Motor neuron (in vitro differentiated cells): ENCODE data around the gene REP15. TPM values are rescaled to one million over a fixed set of nuclear protein-coding genes. Genes with fewer than 3 reads are reported as not detected.
"Not testable (repeated sequence)": the region's sequence is repeated elsewhere in the genome, so short reads cannot be mapped to it uniquely, and the experiment has no call there.

ENCODE experiments used
- ATAC-seq, 8 experiments: fragments of 200-7000 bp; cut with Tn5 transposase; replicated peaks in 6 of 8; 2 replicates each; pipeline ENCODE4 v1.8.0; 2021; ENCODE audit warnings: mild to moderate bottlenecking in 8 of 8, moderate library complexity in 8 of 8
- H3K27ac ChIP-seq, 2 donors: fragments of 250-450 bp; sonication (Bioruptor Pico); 2 replicates each; pipeline ENCODE4 v1.9.0; 2021; ENCODE audit warnings: antibody characterized with exemption in 2 of 2, mild to moderate bottlenecking in 2 of 2, moderate library complexity in 1 of 2
- H3K4me1 ChIP-seq, 2 donors: fragments of 250-450 bp; sonication (Bioruptor Pico); replicated peaks in 1 of 2; 2 replicates each; pipeline ENCODE4 v1.6.1; 2021; ENCODE audit warnings: antibody characterized with exemption in 2 of 2, mild to moderate bottlenecking in 2 of 2, moderate library complexity in 1 of 2
- H3K4me3 ChIP-seq, 5 donors: fragments of 250-450 bp; sonication (Bioruptor Pico); 2 replicates each; pipeline ENCODE4 v1.9.0; 2021; ENCODE audit warnings: antibody characterized with exemption in 5 of 5, mild to moderate bottlenecking in 5 of 5, moderate library complexity in 4 of 5
- WGBS, 10 experiments: fragments of 450-650 bp; shearing (Covaris generic); methylation state at CpG; one replicate each; pipeline ENCODE4 v1.0.0; 2022; 5-methylcytosine and 5-hydroxymethylcytosine counted together
- in situ Hi-C, 9 experiments: fragments of 400-800 bp; cut with MboI; loops; one replicate each; pipeline ENCODE4 v1.15.0; 2021; ENCODE audit warnings: low sequenced_read_pairs in 9 of 9, low pct_unique_long_range_greater_than_20kb in 2 of 9; ENCODE audit not compliant: unreplicated experiment in 9 of 9
- total RNA-seq, 8 experiments: library from RNA; unstranded; fragments of 300-600 nt; gene quantifications; 2 replicates each; pipeline versions ENCODE4 v1.2.3 to v1.2.4, GENCODE V29; 2022

REP15 gene
- 1 to 10 TPM in 3 of 8 experiments, under 1 TPM in 5; 0.27 to 5.7 (median 0.96) TPM for total RNA-seq

- WGBS, 10 experiments = 0 to 100% (median 90%) methylated on average over 1 to 5 of the region's 5 CpGs; no CpG with 5 or more reads in 2 of the 10 experiments
- peak in 1 of 8 experiments; percentile 45 for ATAC-seq
- in situ Hi-C loops = no loop called here
- no peak within 1 kb of the TSS for H3K4me3 ChIP-seq
- H3K4me1 ChIP-seq = no peaks in the 10 kb centered on the region
- no peak within 1 kb of the TSS for H3K27ac ChIP-seq
Observed at GRCh38 chr12:27696293-27696652, at the start of gene REP15. REP15 (plus strand) TSS chr12:27696447; CDS start chr12:27696563, 116 bp downstream.

GRCh38 chr12:27650011-27650410, 46.2 kb upstream of the REP15 start:
- WGBS, 10 experiments = 100% methylated on average over 1 of the region's 1 CpG; no CpG with 5 or more reads in 1 of the 10 experiments
- in situ Hi-C loops = loop anchor here in 2 of 9 experiments (25.0 kb wide), 1 partner anchor 213 kb away; the partner anchor contains the start of gene SMCO2 (in 2 of the 2)
- Histone ChIP-seq H3K4me1 (no peaks in the 10 kb centered on the region), H3K4me3 (no peak overlapping the region), H3K27ac (no peak overlapping the region)
- no peak for ATAC-seq

- no peak for ATAC-seq
- in situ Hi-C loops = loop anchor here in 2 of 9 experiments (25.0 kb wide), 1 partner anchor 214 kb away; the partner anchor contains the start of gene SMCO2 (in 2 of the 2)
- 33 to 83% (median 56%) methylated on average over 1 of the region's 1 CpG; no CpG with 5 or more reads in 6 of the 10 experiments for WGBS, 10 experiments
Observed at GRCh38 chr12:27651201-27651600, 45.0 kb upstream of the REP15 start.

GRCh38 chr12:27652174-27652763, 44.0 kb upstream of the REP15 start:
- Histone ChIP-seq H3K4me1 (no peaks in the 10 kb centered on the region), H3K4me3 (no peak overlapping the region), H3K27ac (no peak overlapping the region)
- WGBS, 10 experiments = 0 to 90% (median 57%) methylated on average over 1 of the region's 1 CpG
- peak in 7 of 8 experiments; percentile 43 to 87 (median 70) for ATAC-seq
- in situ Hi-C loops = loop anchor here in 2 of 9 experiments (25.0 kb wide), 1 partner anchor 215 kb away; the partner anchor contains the start of gene SMCO2 (in 2 of the 2)

More at GRCh38 chr12:27651201-27651600, 45.0 kb upstream of the REP15 start:
- no peaks in the 10 kb centered on the region for H3K4me1 ChIP-seq
- no peak overlapping the region for H3K4me3 ChIP-seq
- H3K27ac ChIP-seq = no peak overlapping the region

GRCh38 chr12:27653661-27654060, 42.6 kb upstream of the REP15 start:
- no peak overlapping the region for H3K4me3 ChIP-seq
- no peak for ATAC-seq
- H3K4me1 ChIP-seq = no peaks in the 10 kb centered on the region
- H3K27ac ChIP-seq = no peak overlapping the region
- in situ Hi-C loops = loop anchor here in 2 of 9 experiments (25.0 kb wide), 1 partner anchor 216 kb away; the partner anchor contains the start of gene SMCO2 (in 2 of the 2)

- 60 to 100% (median 94%) methylated on average over 1 to 2 of the region's 3 CpGs; no CpG with 5 or more reads in 3 of the 10 experiments for WGBS, 10 experiments
- not testable (repeated sequence) for H3K4me3 ChIP-seq, ATAC-seq, H3K4me1 ChIP-seq, H3K27ac ChIP-seq
- in situ Hi-C loops = loop anchor here in 2 of 9 experiments (25.0 kb wide), 1 partner anchor 218 kb away; the partner anchor contains the start of gene SMCO2 (in 2 of the 2)
Observed at GRCh38 chr12:27655476-27655875, 40.8 kb upstream of the REP15 start.

- in situ Hi-C loops = loop anchor here in 2 of 9 experiments (25.0 kb wide), 1 partner anchor 220 kb away; the partner anchor contains the start of gene SMCO2 (in 2 of the 2)
- 71 to 100% (median 91%) methylated on average over 2 to 4 of the region's 4 CpGs for WGBS, 10 experiments
- H3K4me1 ChIP-seq = no peaks in the 10 kb centered on the region
- ATAC-seq = no peak
- no peak overlapping the region for H3K27ac ChIP-seq
- no peak overlapping the region for H3K4me3 ChIP-seq
Observed at GRCh38 chr12:27657296-27657695, 39.0 kb upstream of the REP15 start.

GRCh38 chr12:27665704-27666103, 30.5 kb upstream of the REP15 start:
- WGBS, 10 experiments = 61 to 100% (median 86%) methylated on average over 3 of the region's 3 CpGs
- no peak overlapping the region for H3K27ac ChIP-seq
- H3K4me1 ChIP-seq = no peaks in the 10 kb centered on the region
- ATAC-seq = no peak
- H3K4me3 ChIP-seq = no peak overlapping the region
- in situ Hi-C loops = loop anchor here in 2 of 9 experiments (25.0 kb wide), 1 partner anchor 228 kb away; the partner anchor contains the start of gene SMCO2 (in 2 of the 2)

GRCh38 chr12:27666510-27666909, 29.7 kb upstream of the REP15 start:
- no peak for ATAC-seq
- no peak overlapping the region for H3K27ac ChIP-seq
- in situ Hi-C loops = loop anchor here in 2 of 9 experiments (25.0 kb wide), 1 partner anchor 229 kb away; the partner anchor contains the start of gene SMCO2 (in 2 of the 2)

GRCh38 chr12:27667540-27667939, 28.7 kb upstream of the REP15 start:
- in situ Hi-C loops = loop anchor here in 2 of 9 experiments (25.0 kb wide), 1 partner anchor 230 kb away; the partner anchor contains the start of gene SMCO2 (in 2 of the 2)
- peak in 2 of 8 experiments; percentile 70 to 90 for ATAC-seq
- H3K4me1 ChIP-seq = no peaks in the 10 kb centered on the region
- WGBS, 10 experiments = 67 to 100% (median 92%) methylated on average over 1 to 6 of the region's 6 CpGs; no CpG with 5 or more reads in 1 of the 10 experiments
- H3K4me3 ChIP-seq = no peak overlapping the region
- no peak overlapping the region for H3K27ac ChIP-seq

More at GRCh38 chr12:27666510-27666909, 29.7 kb upstream of the REP15 start:
- no peaks in the 10 kb centered on the region for H3K4me1 ChIP-seq
- 44 to 100% (median 64%) methylated on average over 1 to 3 of the region's 3 CpGs for WGBS, 10 experiments
- H3K4me3 ChIP-seq = no peak overlapping the region

GRCh38 chr12:27672051-27672450, 24.2 kb upstream of the REP15 start:
- H3K4me1 ChIP-seq = no peaks in the 10 kb centered on the region
- in situ Hi-C loops = loop anchor here in 2 of 9 experiments (25.0 kb wide), 1 partner anchor 235 kb away; the partner anchor contains the start of gene SMCO2 (in 2 of the 2)
- WGBS, 10 experiments = 55 to 100% (median 96%) methylated on average over 1 to 4 of the region's 4 CpGs
- no peak overlapping the region for H3K27ac ChIP-seq
- no peak overlapping the region for H3K4me3 ChIP-seq
- no peak for ATAC-seq

- no peak for ATAC-seq
- in situ Hi-C loops = loop anchor here in 2 of 9 experiments (25.0 kb wide), 1 partner anchor 235 kb away; the partner anchor contains the start of gene SMCO2 (in 2 of the 2)
- Histone ChIP-seq H3K4me1 (no peaks in the 10 kb centered on the region), H3K4me3 (no peak overlapping the region), H3K27ac (no peak overlapping the region)
- WGBS, 10 experiments = 0 to 100% (median 80%) methylated on average over 1 of the region's 1 CpG; no CpG with 5 or more reads in 4 of the 10 experiments
Observed at GRCh38 chr12:27672643-27673042, 23.6 kb upstream of the REP15 start.
